Measurements from ENCODE around the gene TXNIP. TPM values are rescaled to one million over a fixed set of nuclear protein-coding genes. Genes with fewer than 3 reads are reported as not detected.
A peak's percentile ranks its signal among the peaks of the same experiment; 100 is the strongest.

TXNIP gene
- total RNA-seq, 1 experiment from 2014 or later, result 23.2 TPM

DNA sequence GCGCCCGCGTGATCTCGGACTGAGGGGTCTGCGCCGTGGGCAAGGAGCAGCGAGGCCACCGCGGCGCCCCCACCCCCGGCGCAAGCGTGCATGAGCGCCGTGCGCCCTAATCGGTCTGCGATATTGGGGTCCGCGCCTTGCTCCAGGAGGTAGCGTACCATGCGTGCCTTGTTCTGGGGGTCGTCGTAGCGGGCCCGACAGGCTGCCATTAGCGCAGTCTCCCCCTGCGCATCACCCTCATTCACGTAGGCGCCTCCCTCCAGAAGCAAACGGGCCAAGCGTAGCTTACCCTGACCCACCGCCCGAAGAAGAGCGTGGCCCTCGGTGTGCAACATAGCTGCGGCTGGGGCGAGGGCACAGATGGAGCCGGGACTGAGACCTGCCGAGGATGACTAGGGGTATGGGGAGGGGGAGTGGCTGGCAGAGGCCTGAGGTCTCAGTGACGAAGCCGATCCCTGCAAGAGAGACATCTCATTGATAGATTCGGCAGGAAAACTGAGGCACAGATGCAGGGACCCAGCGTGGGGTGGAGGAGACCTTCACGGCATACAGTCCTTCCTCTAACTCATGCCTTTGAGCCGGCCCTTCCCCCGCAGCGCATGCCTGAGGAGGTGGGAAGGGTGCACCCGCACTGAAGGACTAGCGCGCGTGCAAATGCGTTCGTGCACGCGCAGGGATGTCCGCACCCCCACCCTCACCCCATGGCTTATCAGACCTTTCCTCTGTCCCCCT, 34.8 kb downstream of the TXNIP start:
- Mint-ChIP-seq H3K36me3 (ENCODE audit: insufficient read depth in 1 of 3, low read depth in 3 of 3) (no peaks in the 10 kb centered on the region; a peak in 1 of 7 replicates), H3K27ac (no peak overlapping the region), H3K4me1 (peaks cover 40 to 50% of the 10 kb centered on the region in 2 experiments), H3K27me3 (ENCODE audit: low read depth) (peaks cover 71% of the 10 kb centered on the region), H3K9me3 (no peaks in the 10 kb centered on the region), H3K4me3 (peak overlapping the region; percentile 87 to 95)
- Histone ChIP-seq H2BK15ac (ENCODE audit: low read depth, low read length) (no peak overlapping the region), H3K27ac (ENCODE audit: insufficient read length, low read depth, low read length) (no peak overlapping the region), H2AK5ac (ENCODE audit: insufficient read length, low read length) (no peak overlapping the region), H3K14ac (ENCODE audit: insufficient read depth, low read length) (no peak overlapping the region), H3K4ac (ENCODE audit: low read depth, low read length) (no peak overlapping the region), H4K91ac (ENCODE audit: insufficient read length, low read depth, low read length) (no peak overlapping the region), H4K5ac (ENCODE audit: insufficient read length, low read depth, low read length) (no peak overlapping the region), H2BK20ac (ENCODE audit: low read depth, low read length, poor library complexity, severe bottlenecking) (no peak overlapping the region), H4K8ac (replicated peaks; ENCODE audit: insufficient read length, low read depth, low read length) (no peak overlapping the region), H3K9me3 (ENCODE audit: control insufficient read depth, low read depth, low read length) (no peaks in the 10 kb centered on the region), H3K56ac (ENCODE audit: insufficient read length, low read depth, low read length) (no peak overlapping the region), H3K79me1 (ENCODE audit: insufficient read depth, low read depth, low read length, poor library complexity, severe bottlenecking) (no peaks in the 10 kb centered on the region), H3K23ac (ENCODE audit: insufficient read length, low read depth, low read length) (no peak overlapping the region), H3T11ph (ENCODE audit: low read length) (no peak overlapping the region), H2AFZ (ENCODE audit: low read length) (no peak overlapping the region), H3K23me2 (ENCODE audit: insufficient read length, low read depth, low read length, poor library complexity, severe bottlenecking) (peaks cover 31% of the 10 kb centered on the region), H2BK5ac (ENCODE audit: insufficient read length, low read length) (no peak overlapping the region), H3K4me1 (ENCODE audit: insufficient read depth, low read length) (peaks cover 2% of the 10 kb centered on the region; the same call in 1 of the 2 replicates), H3K27me3 (ENCODE audit: insufficient read depth, low read length) (peaks cover 42% of the 10 kb centered on the region), H3K9ac (ENCODE audit: extremely low read depth, insufficient read length, low read length) (no peak overlapping the region), H2BK12ac (ENCODE audit: insufficient read length, low read depth, low read length) (no peak overlapping the region), H3K18ac (ENCODE audit: insufficient read length, low read depth, low read length) (no peak overlapping the region), H3K79me2 (ENCODE audit: insufficient read depth, low read length) (no peaks in the 10 kb centered on the region), H3K4me2 (ENCODE audit: insufficient read depth, insufficient read length, low read length) (peak overlapping the region; percentile 75), H4K20me1 (ENCODE audit: control insufficient read depth, insufficient read depth, insufficient read length) (no peaks in the 10 kb centered on the region), H2BK120ac (ENCODE audit: low read depth, low read length, poor library complexity, severe bottlenecking) (no peak overlapping the region)
- DNase-seq, result no peak
- TF ChIP-seq, protein P1, sequence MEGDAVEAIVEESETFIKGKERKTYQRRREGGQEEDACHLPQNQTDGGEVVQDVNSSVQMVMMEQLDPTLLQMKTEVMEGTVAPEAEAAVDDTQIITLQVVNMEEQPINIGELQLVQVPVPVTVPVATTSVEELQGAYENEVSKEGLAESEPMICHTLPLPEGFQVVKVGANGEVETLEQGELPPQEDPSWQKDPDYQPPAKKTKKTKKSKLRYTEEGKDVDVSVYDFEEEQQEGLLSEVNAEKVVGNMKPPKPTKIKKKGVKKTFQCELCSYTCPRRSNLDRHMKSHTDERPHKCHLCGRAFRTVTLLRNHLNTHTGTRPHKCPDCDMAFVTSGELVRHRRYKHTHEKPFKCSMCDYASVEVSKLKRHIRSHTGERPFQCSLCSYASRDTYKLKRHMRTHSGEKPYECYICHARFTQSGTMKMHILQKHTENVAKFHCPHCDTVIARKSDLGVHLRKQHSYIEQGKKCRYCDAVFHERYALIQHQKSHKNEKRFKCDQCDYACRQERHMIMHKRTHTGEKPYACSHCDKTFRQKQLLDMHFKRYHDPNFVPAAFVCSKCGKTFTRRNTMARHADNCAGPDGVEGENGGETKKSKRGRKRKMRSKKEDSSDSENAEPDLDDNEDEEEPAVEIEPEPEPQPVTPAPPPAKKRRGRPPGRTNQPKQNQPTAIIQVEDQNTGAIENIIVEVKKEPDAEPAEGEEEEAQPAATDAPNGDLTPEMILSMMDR (conservative IDR thresholded peaks at IDR 0.05), result no peak
- no CpG with 5 or more reads among the region's 57 CpGs for WGBS (ENCODE audit: extremely low coverage, insufficient read length, low lambda C conversion rate)

All from H9 (cell line).